Common myeloid progenitor, CD34-positive (primary cell): ENCODE measurements around the gene INPP4B.

ENCODE experiments used
- CTCF ChIA-PET: fragments of 350-600 bp; sonication (Branson Sonifier 250); formaldehyde crosslinking; loops from one replicate; lab custom pipeline; 2021; ENCODE audit warnings: antibody characterized with exemption; lab: Charles Lee
- POLR2A ChIA-PET: fragments of 350-600 bp; sonication (Branson Sonifier 250); formaldehyde crosslinking; loops from one replicate; lab custom pipeline; 2021; ENCODE audit warnings: antibody characterized with exemption; lab: Charles Lee
- DNase-seq, 3 donors: peaks; one replicate each; pipeline versions ENCODE4 v3.0.0 to v3.0.0-alpha.2; 2013
- H3K27ac ChIP-seq, 2 experiments: 1 replicate in 1 of 2; 2 replicates in 1 of 2; pipeline ENCODE4 v1.7.0; 2013; ENCODE audit warnings: inconsistent platforms in 2 of 2, low read length in 2 of 2, mild to moderate bottlenecking in 2 of 2, low read depth in 1 of 2, moderate library complexity in 1 of 2; ENCODE audit not compliant: severe bottlenecking in 2 of 2, insufficient read depth in 1 of 2, poor library complexity in 1 of 2
- H3K27me3 ChIP-seq, 5 experiments: replicated peaks in 2 of 5; 1 replicate in 3 of 5; 2 replicates in 2 of 5; pipeline versions ENCODE4 v1.6.1 to v1.7.0; 2013; ENCODE audit warnings: low read length in 4 of 5, mild to moderate bottlenecking in 2 of 5, moderate library complexity in 2 of 5, inconsistent platforms in 1 of 5; ENCODE audit not compliant: insufficient read depth in 5 of 5, control insufficient read depth in 4 of 5
- H3K36me3 ChIP-seq, 4 experiments: 1 replicate in 2 of 4; 2 replicates in 2 of 4; pipeline versions ENCODE4 v1.6.1 to v1.7.0; 2013; ENCODE audit warnings: low read length in 3 of 4, control low read depth in 1 of 4, mild to moderate bottlenecking in 1 of 4; ENCODE audit not compliant: control insufficient read depth in 4 of 4, insufficient read depth in 4 of 4
- H3K4me1 ChIP-seq, 4 experiments: 1 replicate in 3 of 4; 2 replicates in 1 of 4; pipeline versions ENCODE4 v1.6.1 to v1.7.1; 2013; ENCODE audit warnings: low read length in 3 of 4, mild to moderate bottlenecking in 3 of 4, control low read depth in 1 of 4, inconsistent platforms in 1 of 4, moderate library complexity in 1 of 4; ENCODE audit not compliant: control insufficient read depth in 4 of 4, insufficient read depth in 4 of 4; ENCODE audit errors: control extremely low read depth in 1 of 4
- H3K4me3 ChIP-seq, 7 experiments: 1 replicate in 4 of 7; 2 replicates in 3 of 7; pipeline versions ENCODE4 v1.5.1 to v1.7.0; 2013; ENCODE audit warnings: mild to moderate bottlenecking in 7 of 7, low read length in 6 of 7, moderate library complexity in 6 of 7, inconsistent platforms in 2 of 7, low read depth in 2 of 7, control low read depth in 1 of 7; ENCODE audit not compliant: insufficient read depth in 4 of 7, control insufficient read depth in 1 of 7; ENCODE audit errors: extremely low read depth in 1 of 7
- H3K9me3 ChIP-seq, 5 experiments: 1 replicate in 4 of 5; 2 replicates in 1 of 5; pipeline versions ENCODE4 v1.6.1 to v1.7.1; 2013; ENCODE audit warnings: low read length in 4 of 5, mild to moderate bottlenecking in 2 of 5, inconsistent platforms in 1 of 5, low read depth in 1 of 5, moderate library complexity in 1 of 5; ENCODE audit not compliant: control insufficient read depth in 4 of 5, insufficient read depth in 2 of 5; ENCODE audit errors: control extremely low read depth in 1 of 5
- WGBS: methylation state at CpG from one replicate; pipeline ENCODE4 v1.1.5; 2013; ENCODE audit not compliant: insufficient coverage; 5-methylcytosine and 5-hydroxymethylcytosine counted together

INPP4B gene

GRCh38 chr4:142361981-142362380 lies 484.1 kb downstream of the INPP4B start:
- Histone ChIP-seq H3K9me3 (peaks cover 0 to 6% (median 0%) of the 10 kb centered on the region in 5 experiments), H3K27me3 (no peaks in the 10 kb centered on the region), H3K36me3 (peaks cover 0 to 7% (median 1%) of the 10 kb centered on the region in 4 experiments), H3K4me3 (no peak overlapping the region), H3K4me1 (peaks cover 0 to 3% (median 3%) of the 10 kb centered on the region in 4 experiments), H3K27ac (no peak overlapping the region)
- DNase-seq, result no peak
- WGBS, result 100% methylated on average over 1 of the region's 2 CpGs
- POLR2A ChIA-PET, result no interaction called here
- CTCF ChIA-PET, result no interaction called here

- DNase-seq, result no peak
- CTCF ChIA-PET, result no interaction called here
- H3K4me1 ChIP-seq, result peaks cover 0 to under 1% (median under 1%) of the 10 kb centered on the region in 4 experiments
- POLR2A ChIA-PET, result no interaction called here
- H3K27me3 ChIP-seq, result no peaks in the 10 kb centered on the region
- peaks cover 0 to 7% (median 1%) of the 10 kb centered on the region in 4 experiments for H3K36me3 ChIP-seq
- WGBS, result no CpG with 5 or more reads among the region's 1 CpG
- H3K27ac ChIP-seq, result no peak overlapping the region
- peaks cover 0 to 6% (median 0%) of the 10 kb centered on the region in 5 experiments for H3K9me3 ChIP-seq
- no peak overlapping the region for H3K4me3 ChIP-seq
These were observed 485.4 kb downstream of the INPP4B start for GRCh38 chr4:142360657-142361056.

DNA sequence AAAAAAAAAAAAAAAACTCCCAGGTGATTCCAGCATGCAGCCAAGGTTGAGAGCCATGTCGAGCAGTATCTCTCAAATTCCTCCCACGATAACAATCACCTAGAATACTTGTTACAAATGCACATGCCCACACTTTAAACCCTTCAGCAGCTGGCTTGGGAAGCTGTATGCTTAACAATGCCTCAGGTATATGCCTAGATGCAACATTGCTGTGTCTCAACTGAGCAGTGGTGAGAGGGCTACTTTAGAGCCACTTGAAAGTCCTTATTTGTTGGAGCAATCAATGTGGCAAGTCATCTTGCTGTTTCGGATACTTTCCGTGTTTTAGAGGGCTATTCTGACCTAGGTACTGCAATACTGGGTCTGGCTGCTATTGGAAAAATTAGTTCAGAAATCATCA lies 487.4 kb downstream of the INPP4B start:
- ChIA-PET CTCF (no interaction called here), POLR2A (no interaction called here)

GRCh38 chr4:142356801-142357200 lies 489.3 kb downstream of the INPP4B start:
- Histone ChIP-seq H3K27ac (no peak overlapping the region), H3K4me3 (no peak overlapping the region), H3K9me3 (peaks cover 0 to under 1% (median 0%) of the 10 kb centered on the region in 5 experiments), H3K36me3 (no peaks in the 10 kb centered on the region), H3K27me3 (no peaks in the 10 kb centered on the region), H3K4me1 (peaks cover 9 to 25% (median 13%) of the 10 kb centered on the region in 4 experiments)
- 100% methylated on average over 1 of the region's 1 CpG for WGBS
- CTCF ChIA-PET, result interaction anchor here (0.7 to 1.8 kb wide), 4 partner anchors 9 to 363 kb away, joined by 3 to 4 read pairs (median 4); no protein-coding TSS in a partner anchor
- POLR2A ChIA-PET, result interaction anchor here (0.5 kb wide), 1 partner anchor 82 kb away, joined by 3 read pairs; no protein-coding TSS in a partner anchor
- DNase-seq, result no peak

More for the DNA sequence above, 487.4 kb downstream of the INPP4B start:
- DNase-seq, result no peak
- Histone ChIP-seq H3K4me1 (peaks cover 2 to 12% (median 8%) of the 10 kb centered on the region in 4 experiments), H3K27ac (no peak overlapping the region), H3K27me3 (no peaks in the 10 kb centered on the region), H3K36me3 (peaks cover 0 to 6% (median 1%) of the 10 kb centered on the region in 4 experiments), H3K9me3 (peaks cover 0 to 6% (median 0%) of the 10 kb centered on the region in 5 experiments), H3K4me3 (no peak overlapping the region)
- 100% methylated on average over 2 of the region's 4 CpGs for WGBS

DNA sequence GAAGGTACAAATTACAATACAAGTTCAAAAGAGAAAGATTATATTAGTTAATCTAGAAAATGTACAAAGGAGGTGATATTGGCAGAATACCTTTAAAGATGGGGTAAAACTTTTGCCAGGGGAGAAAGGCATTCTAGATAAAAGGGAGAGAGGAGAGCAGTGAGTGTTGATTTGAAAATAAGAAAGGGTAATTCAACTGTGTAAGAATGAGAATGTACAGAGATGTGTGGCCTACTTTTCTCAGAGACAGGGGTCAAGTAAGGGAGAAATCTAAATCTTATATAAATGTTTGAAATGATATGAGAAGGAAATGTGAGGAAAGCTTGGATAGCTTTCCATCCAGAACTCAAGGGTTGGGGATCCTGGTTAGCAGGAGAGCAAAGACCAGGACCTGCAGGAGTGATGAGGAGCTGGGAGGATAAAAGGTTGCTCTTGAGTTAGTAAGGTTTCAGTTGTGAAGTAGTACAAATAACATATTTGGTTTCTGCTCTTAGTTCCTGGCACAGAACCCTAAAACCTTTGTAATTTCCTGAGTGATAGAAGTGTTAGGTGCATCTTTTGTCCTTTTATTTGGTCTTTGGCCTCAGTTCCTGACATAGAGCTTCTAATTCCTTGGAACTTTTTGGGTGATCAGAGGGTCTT lies 489.9 kb downstream of the INPP4B start:
- H3K4me1 ChIP-seq, result peaks cover 11 to 30% (median 14%) of the 10 kb centered on the region in 4 experiments
- CTCF ChIA-PET, result interaction anchor here (0.7 to 3.6 kb wide), 7 partner anchors 9 to 491 kb away, joined by 3 to 23 read pairs (median 3); no protein-coding TSS in a partner anchor
- no peak overlapping the region for H3K27ac ChIP-seq

GRCh38 chr4:142355421-142355930 lies 490.6 kb downstream of the INPP4B start:
- peaks cover 15 to 38% (median 21%) of the 10 kb centered on the region in 4 experiments for H3K4me1 ChIP-seq
- H3K4me3 ChIP-seq, result no peak overlapping the region
- no peak for DNase-seq
- WGBS, result 67% methylated on average over 1 of the region's 1 CpG
- POLR2A ChIA-PET, result no interaction called here
- H3K27ac ChIP-seq, result no peak overlapping the region
- H3K36me3 ChIP-seq, result no peaks in the 10 kb centered on the region
- no peaks in the 10 kb centered on the region for H3K27me3 ChIP-seq
- CTCF ChIA-PET, result interaction anchor here (0.7 to 3.6 kb wide), 14 partner anchors 8 to 492 kb away, joined by 3 to 23 read pairs (median 3); no protein-coding TSS in a partner anchor
- H3K9me3 ChIP-seq, result no peaks in the 10 kb centered on the region

More for the DNA sequence above, 489.9 kb downstream of the INPP4B start:
- no peaks in the 10 kb centered on the region for H3K36me3 ChIP-seq
- no peaks in the 10 kb centered on the region for H3K9me3 ChIP-seq
- POLR2A ChIA-PET, result interaction anchor here (0.5 kb wide), 1 partner anchor 82 kb away, joined by 3 read pairs; no protein-coding TSS in a partner anchor
- no peak for DNase-seq
- no peaks in the 10 kb centered on the region for H3K27me3 ChIP-seq
- H3K4me3 ChIP-seq, result no peak overlapping the region
